SK-N-SH (cell line): ENCODE results near the gene EYA2.

Experiments used
- CTCF ChIP-seq: fragments of 200-600 bp; sonication (generic); IDR thresholded peaks from 2 replicates; pipeline ENCODE4 v1.6.1; 2017; ENCODE audit warnings: antibody characterized with exemption, mild to moderate bottlenecking, moderate library complexity
- ELF1 ChIP-seq: IDR thresholded peaks from 2 replicates; pipeline ENCODE4 v1.4.0; 2012
- EZH2phosphoT487 ChIP-seq: fragments of 200-600 bp; sonication (generic); IDR thresholded peaks from 2 replicates; pipeline ENCODE4 v1.6.1; 2017; ENCODE audit warnings: low read depth, mixed run types, mild to moderate bottlenecking, antibody characterized with exemption, moderate library complexity, borderline replicate concordance
- GATA2 ChIP-seq: sonication (generic); formaldehyde crosslinking; IDR thresholded peaks from 2 replicates; pipeline ENCODE4 v1.5.0; 2020; ENCODE audit warnings: mild to moderate bottlenecking, missing genetic modification reagents
- MAX ChIP-seq: IDR thresholded peaks from 2 replicates; pipeline ENCODE4 v1.4.0; 2012; ENCODE audit warnings: low read depth
- RFX5 ChIP-seq: IDR thresholded peaks from 2 replicates; pipeline ENCODE4 v1.6.1; 2012; ENCODE audit warnings: mild to moderate bottlenecking, improper control_type of control experiment, low read length
- SIN3A ChIP-seq: IDR thresholded peaks from 2 replicates; pipeline ENCODE4 v1.6.1; 2012; ENCODE audit warnings: low read depth, mild to moderate bottlenecking, low read length, moderate library complexity, borderline replicate concordance
- TEAD4 ChIP-seq: IDR thresholded peaks from 2 replicates; pipeline ENCODE4 v1.4.0; 2012; ENCODE audit warnings: mild to moderate bottlenecking, borderline replicate concordance; ENCODE audit not compliant: insufficient read depth
- YY1 ChIP-seq: IDR thresholded peaks from 2 replicates; pipeline ENCODE4 v1.4.0; 2012; ENCODE audit warnings: low read depth, mild to moderate bottlenecking
- TF ChIP-seq, protein P1 (sequence below): IDR thresholded peaks from 2 replicates; pipeline ENCODE4 v1.4.0; 2012; ENCODE audit warnings: low read depth, borderline replicate concordance

- no peak for TF ChIP-seq SIN3A
- TF ChIP-seq CTCF = no peak
- no peak for TF ChIP-seq EZH2phosphoT487
- TF ChIP-seq, protein P1, sequence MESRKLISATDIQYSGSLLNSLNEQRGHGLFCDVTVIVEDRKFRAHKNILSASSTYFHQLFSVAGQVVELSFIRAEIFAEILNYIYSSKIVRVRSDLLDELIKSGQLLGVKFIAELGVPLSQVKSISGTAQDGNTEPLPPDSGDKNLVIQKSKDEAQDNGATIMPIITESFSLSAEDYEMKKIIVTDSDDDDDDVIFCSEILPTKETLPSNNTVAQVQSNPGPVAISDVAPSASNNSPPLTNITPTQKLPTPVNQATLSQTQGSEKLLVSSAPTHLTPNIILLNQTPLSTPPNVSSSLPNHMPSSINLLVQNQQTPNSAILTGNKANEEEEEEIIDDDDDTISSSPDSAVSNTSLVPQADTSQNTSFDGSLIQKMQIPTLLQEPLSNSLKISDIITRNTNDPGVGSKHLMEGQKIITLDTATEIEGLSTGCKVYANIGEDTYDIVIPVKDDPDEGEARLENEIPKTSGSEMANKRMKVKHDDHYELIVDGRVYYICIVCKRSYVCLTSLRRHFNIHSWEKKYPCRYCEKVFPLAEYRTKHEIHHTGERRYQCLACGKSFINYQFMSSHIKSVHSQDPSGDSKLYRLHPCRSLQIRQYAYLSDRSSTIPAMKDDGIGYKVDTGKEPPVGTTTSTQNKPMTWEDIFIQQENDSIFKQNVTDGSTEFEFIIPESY = no peak
- no peak for TF ChIP-seq ELF1
- TF ChIP-seq MAX = no peak
- no peak for TF ChIP-seq RFX5
- no peak for TF ChIP-seq YY1
- no peak for TF ChIP-seq TEAD4
- no peak for TF ChIP-seq GATA2 (CRISPR knock-in tag)
Observed at GRCh38 chr20:46959821-46960220, 65.2 kb downstream of the EYA2 start.
